NCI-H69 (cell line): ENCODE measurements around the gene IFFO2.
A peak's percentile ranks its signal among the peaks of the same experiment; 100 is the strongest.
"Not testable (repeated sequence)": the region's sequence is repeated elsewhere in the genome, so short reads cannot be mapped to it uniquely, and the experiment has no call there.

ENCODE experiments used
- DNase-seq: peaks from one replicate; lab custom pipeline; 2025; lab: John Stamatoyannopoulos, UW

IFFO2 gene

GRCh38 chr1:18893120-18893519 is 63.4 kb downstream of the IFFO2 start:
- no peak for DNase-seq

- not testable (repeated sequence) for DNase-seq
Observed at GRCh38 chr1:18891858-18892257, 64.6 kb downstream of the IFFO2 start.

- no peak for DNase-seq
Observed at GRCh38 chr1:18891426-18891780, 65.1 kb downstream of the IFFO2 start.

- no peak for DNase-seq
Observed at GRCh38 chr1:18890706-18891425, 65.6 kb downstream of the IFFO2 start.

GRCh38 chr1:18886003-18886335 is 70.5 kb downstream of the IFFO2 start:
- DNase-seq, result no peak

- DNase-seq, result no peak
Observed at GRCh38 chr1:18885311-18886002, 71.0 kb downstream of the IFFO2 start.

- DNase-seq, result no peak
Observed at GRCh38 chr1:18884727-18885126, 71.7 kb downstream of the IFFO2 start.

GRCh38 chr1:18884419-18884717 is 72.1 kb downstream of the IFFO2 start:
- no peak for DNase-seq

- peak; percentile 32 for DNase-seq
Observed at GRCh38 chr1:18883636-18884418, 72.6 kb downstream of the IFFO2 start.

GRCh38 chr1:18883079-18883478 is 73.4 kb downstream of the IFFO2 start:
- no peak for DNase-seq

GRCh38 chr1:18882486-18882885 is 74.0 kb downstream of the IFFO2 start:
- no peak for DNase-seq

- no peak for DNase-seq
Observed at GRCh38 chr1:18881642-18882431, 74.6 kb downstream of the IFFO2 start.

- no peak for DNase-seq
Observed at GRCh38 chr1:18881164-18881563, 75.3 kb downstream of the IFFO2 start.

GRCh38 chr1:18880585-18880984 is 75.9 kb downstream of the IFFO2 start:
- no peak for DNase-seq

GRCh38 chr1:18879791-18880309 is 76.6 kb downstream of the IFFO2 start:
- no peak for DNase-seq

- DNase-seq, result no peak
Observed at GRCh38 chr1:18879215-18879790, 77.2 kb downstream of the IFFO2 start.

GRCh38 chr1:18878538-18879214 is 77.8 kb downstream of the IFFO2 start:
- DNase-seq, result no peak

- DNase-seq, result no peak
Observed at GRCh38 chr1:18877282-18877681, 79.2 kb downstream of the IFFO2 start.

GRCh38 chr1:18876210-18876609 is 80.3 kb downstream of the IFFO2 start:
- no peak for DNase-seq

GRCh38 chr1:18875796-18876128 is 80.7 kb downstream of the IFFO2 start:
- DNase-seq, result no peak

- peak; percentile 43 for DNase-seq
Observed at GRCh38 chr1:18875107-18875795, 81.2 kb downstream of the IFFO2 start.
